Nephron (organoid): ENCODE data around the gene PPP2R5C.

Experiments
- H3K27ac Mint-ChIP-seq, 3 experiments: 2 replicates each; pipeline ENCODE4 v1.8.0; 2020; ENCODE audit warnings: mixed read lengths in 3 of 3, mild to moderate bottlenecking in 2 of 3, moderate library complexity in 1 of 3
- H3K27me3 Mint-ChIP-seq: 2 replicates; pipeline ENCODE4 v1.8.0; 2021; ENCODE audit warnings: low read depth, mild to moderate bottlenecking, moderate library complexity, mixed read lengths
- H3K36me3 Mint-ChIP-seq: 2 replicates; pipeline ENCODE4 v1.8.0; 2020; ENCODE audit warnings: low read depth, mixed read lengths
- H3K4me1 Mint-ChIP-seq: 2 replicates; pipeline ENCODE4 v1.8.0; 2020; ENCODE audit warnings: mixed read lengths
- H3K4me3 Mint-ChIP-seq, 3 experiments: 2 replicates each; pipeline ENCODE4 v1.8.0; 2020; ENCODE audit warnings: mild to moderate bottlenecking in 3 of 3, mixed read lengths in 3 of 3, moderate library complexity in 2 of 3
- H3K9me3 Mint-ChIP-seq: 2 replicates; pipeline ENCODE4 v1.8.0; 2020; ENCODE audit warnings: mixed read lengths
- CTCF ChIP-seq, 3 experiments: fragments of 200-600 bp; sonication (generic); IDR thresholded peaks; one replicate each; pipeline ENCODE4 v1.5.0; 2021; ENCODE audit warnings: antibody characterized with exemption in 3 of 3; ENCODE audit not compliant: unreplicated experiment in 3 of 3

Gene PPP2R5C

GRCh38 chr14:101875727-101876554 lies 114.4 kb downstream of the PPP2R5C start:
- no peaks in the 10 kb centered on the region for H3K9me3 Mint-ChIP-seq
- H3K27me3 Mint-ChIP-seq, result no peaks in the 10 kb centered on the region
- no peak for TF ChIP-seq CTCF (IDR thresholded peaks at IDR 0.05; ENCODE audit: unreplicated experiment in 3 of 3)
- H3K36me3 Mint-ChIP-seq, result peaks cover 11% of the 10 kb centered on the region
- no peak overlapping the region for H3K27ac Mint-ChIP-seq
- H3K4me1 Mint-ChIP-seq, result peaks cover 15% of the 10 kb centered on the region
- no peak overlapping the region for H3K4me3 Mint-ChIP-seq

GRCh38 chr14:101876555-101876938 lies 115.0 kb downstream of the PPP2R5C start:
- Mint-ChIP-seq H3K4me1 (peaks cover 15% of the 10 kb centered on the region), H3K27me3 (no peaks in the 10 kb centered on the region), H3K4me3 (no peak overlapping the region), H3K36me3 (peaks cover 13% of the 10 kb centered on the region), H3K27ac (no peak overlapping the region), H3K9me3 (no peaks in the 10 kb centered on the region)
- TF ChIP-seq CTCF (IDR thresholded peaks at IDR 0.05; ENCODE audit: unreplicated experiment in 3 of 3), result no peak

DNA sequence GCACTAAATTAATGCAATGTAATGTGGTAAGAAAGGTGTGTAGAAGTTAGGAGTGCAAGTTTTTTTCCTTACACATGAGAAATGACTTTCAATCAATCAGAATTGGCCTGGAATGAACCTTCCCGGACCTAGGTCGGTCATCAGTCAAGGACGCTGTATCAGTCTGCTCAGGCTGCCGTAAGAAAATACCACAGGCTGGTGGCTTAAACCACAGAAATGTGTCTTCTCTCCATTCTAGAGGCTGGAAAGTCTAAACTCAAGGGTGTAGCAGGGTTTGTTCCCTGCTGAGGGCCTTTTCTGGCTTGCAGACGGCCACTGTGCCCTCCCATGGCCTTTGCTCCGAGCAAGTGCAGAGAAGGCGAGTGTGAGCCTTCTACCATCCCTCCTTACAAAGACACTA lies 116.3 kb downstream of the PPP2R5C start:
- no peaks in the 10 kb centered on the region for H3K9me3 Mint-ChIP-seq
- H3K27me3 Mint-ChIP-seq, result no peaks in the 10 kb centered on the region
- no peak overlapping the region for H3K27ac Mint-ChIP-seq
- peaks cover 25% of the 10 kb centered on the region for H3K36me3 Mint-ChIP-seq
- H3K4me1 Mint-ChIP-seq, result peaks cover 15% of the 10 kb centered on the region
- no peak overlapping the region for H3K4me3 Mint-ChIP-seq
- no peak for TF ChIP-seq CTCF (IDR thresholded peaks at IDR 0.05; ENCODE audit: unreplicated experiment in 3 of 3)

GRCh38 chr14:101878211-101878821 lies 116.8 kb downstream of the PPP2R5C start:
- no peak overlapping the region for H3K4me3 Mint-ChIP-seq
- H3K4me1 Mint-ChIP-seq, result peaks cover 15% of the 10 kb centered on the region
- no peaks in the 10 kb centered on the region for H3K9me3 Mint-ChIP-seq
- H3K27me3 Mint-ChIP-seq, result no peaks in the 10 kb centered on the region
- no peak overlapping the region for H3K27ac Mint-ChIP-seq
- no peak for TF ChIP-seq CTCF (IDR thresholded peaks at IDR 0.05; ENCODE audit: unreplicated experiment in 3 of 3)
- peaks cover 25% of the 10 kb centered on the region for H3K36me3 Mint-ChIP-seq

GRCh38 chr14:101878822-101879528 lies 117.5 kb downstream of the PPP2R5C start:
- Mint-ChIP-seq H3K27me3 (no peaks in the 10 kb centered on the region), H3K36me3 (peaks cover 31% of the 10 kb centered on the region), H3K27ac (no peak overlapping the region), H3K9me3 (no peaks in the 10 kb centered on the region), H3K4me1 (peaks cover 11% of the 10 kb centered on the region), H3K4me3 (no peak overlapping the region)
- TF ChIP-seq CTCF (IDR thresholded peaks at IDR 0.05; ENCODE audit: unreplicated experiment in 3 of 3), result no peak
